Trophoblast cell (in vitro differentiated cells and primary cell): ENCODE results near the gene TADA2B.

Source experiments
- DNase-seq, 2 donors: peaks; one replicate each; pipeline ENCODE4 v3.0.0-alpha.2; 2016
- H2AFZ ChIP-seq: 2 replicates; pipeline ENCODE4 v1.6.1; 2013; ENCODE audit warnings: low read length, moderate library complexity, mild to moderate bottlenecking; ENCODE audit not compliant: insufficient read depth, poor library complexity
- H2AK5ac ChIP-seq: 2 replicates; pipeline ENCODE4 v1.6.1; 2013; ENCODE audit warnings: mild to moderate bottlenecking, low read length
- H2BK120ac ChIP-seq: 2 replicates; pipeline ENCODE4 v1.6.1; 2013; ENCODE audit warnings: low read length, mild to moderate bottlenecking, moderate library complexity; ENCODE audit not compliant: insufficient read depth, poor library complexity
- H2BK12ac ChIP-seq: 2 replicates; pipeline ENCODE4 v1.6.1; 2013; ENCODE audit warnings: mild to moderate bottlenecking, low read length, moderate library complexity
- H2BK5ac ChIP-seq: 2 replicates; pipeline ENCODE4 v1.6.1; 2013; ENCODE audit warnings: low read length, low read depth, moderate library complexity, mild to moderate bottlenecking; ENCODE audit not compliant: poor library complexity
- H3K14ac ChIP-seq: 2 replicates; pipeline ENCODE4 v1.6.1; 2013; ENCODE audit warnings: mild to moderate bottlenecking, low read length
- H3K18ac ChIP-seq: 2 replicates; pipeline ENCODE4 v1.6.1; 2013; ENCODE audit warnings: mild to moderate bottlenecking, low read length
- H3K23ac ChIP-seq: 2 replicates; pipeline ENCODE4 v1.6.1; 2013; ENCODE audit warnings: low read length
- H3K27ac ChIP-seq: 2 replicates; pipeline ENCODE4 v1.5.1; 2013; ENCODE audit warnings: low read depth, mild to moderate bottlenecking, inconsistent platforms, low read length, moderate library complexity
- H3K27me3 ChIP-seq: 2 replicates; pipeline ENCODE4 v1.6.1; 2013; ENCODE audit warnings: inconsistent platforms, mild to moderate bottlenecking, low read length, moderate library complexity; ENCODE audit not compliant: insufficient read depth
- H3K36me3 ChIP-seq, 2 experiments: 1 replicate in 1 of 2; 2 replicates in 1 of 2; pipeline ENCODE4 v1.6.1; 2013; ENCODE audit warnings: low read length in 2 of 2, mild to moderate bottlenecking in 2 of 2, moderate library complexity in 1 of 2; ENCODE audit not compliant: insufficient read depth in 2 of 2, control insufficient read depth in 1 of 2
- H3K4ac ChIP-seq: 2 replicates; pipeline ENCODE4 v1.6.1; 2013; ENCODE audit warnings: low read depth, mild to moderate bottlenecking, low read length, moderate library complexity
- H3K4me1 ChIP-seq, 2 experiments: 1 replicate in 1 of 2; 2 replicates in 1 of 2; pipeline ENCODE4 v1.6.1; 2013; ENCODE audit warnings: low read length in 2 of 2, mild to moderate bottlenecking in 2 of 2, moderate library complexity in 1 of 2; ENCODE audit not compliant: insufficient read depth in 2 of 2, control insufficient read depth in 1 of 2
- H3K4me2 ChIP-seq: 2 replicates; pipeline ENCODE4 v1.6.1; 2013; ENCODE audit warnings: inconsistent platforms, mild to moderate bottlenecking, low read length, moderate library complexity
- H3K4me3 ChIP-seq: 2 replicates; pipeline ENCODE4 v1.5.1; 2013; ENCODE audit warnings: mild to moderate bottlenecking, low read depth, low read length, inconsistent platforms
- H3K79me1 ChIP-seq: one replicate; pipeline ENCODE4 v1.6.1; 2013; ENCODE audit warnings: low read length
- H3K79me2 ChIP-seq: 2 replicates; pipeline ENCODE4 v1.6.1; 2013; ENCODE audit warnings: low read length, mild to moderate bottlenecking; ENCODE audit not compliant: control insufficient read depth, insufficient read depth, poor library complexity
- H3K9ac ChIP-seq: 2 replicates; pipeline ENCODE4 v1.6.1; 2013; ENCODE audit warnings: mild to moderate bottlenecking, low read length
- H3K9me3 ChIP-seq: 2 replicates; pipeline ENCODE4 v1.6.1; 2013; ENCODE audit warnings: low read depth, mild to moderate bottlenecking, control low read depth, inconsistent platforms, low read length; ENCODE audit not compliant: insufficient read depth
- H4K12ac ChIP-seq: 2 replicates; pipeline ENCODE4 v1.6.1; 2013; ENCODE audit warnings: low read depth, mild to moderate bottlenecking, low read length, moderate library complexity
- H4K8ac ChIP-seq: 2 replicates; pipeline ENCODE4 v1.6.1; 2013; ENCODE audit warnings: low read depth, mild to moderate bottlenecking, low read length, moderate library complexity
- H4K91ac ChIP-seq: one replicate; pipeline ENCODE4 v1.6.1; 2013; ENCODE audit warnings: low read depth, mild to moderate bottlenecking, low read length, moderate library complexity
- WGBS: extraction: QIAGEN DNeasy Blood & Tissue Kit; methylation state at CpG from one replicate; pipeline ENCODE4 v1.1.7; 2013; ENCODE audit warnings: missing lambda C conversion rate; ENCODE audit not compliant: insufficient read length, insufficient coverage; ENCODE audit errors: extremely low coverage; 5-methylcytosine and 5-hydroxymethylcytosine counted together

TADA2B gene

GRCh38 chr4:7031558-7032449 lies 11.4 kb upstream of the TADA2B start:
- no peak overlapping the region for H3K4ac ChIP-seq
- H3K14ac ChIP-seq: no peak overlapping the region
- no peak overlapping the region for H4K12ac ChIP-seq
- peaks cover 7% of the 10 kb centered on the region for H3K9me3 ChIP-seq
- H3K27me3 ChIP-seq: no peaks in the 10 kb centered on the region
- no peak overlapping the region for H3K18ac ChIP-seq
- no peak overlapping the region for H3K4me3 ChIP-seq
- H3K36me3 ChIP-seq: peaks cover 41 to 43% of the 10 kb centered on the region in 2 experiments
- no peak overlapping the region for H3K9ac ChIP-seq
- no peaks in the 10 kb centered on the region for H3K79me2 ChIP-seq
- H3K23ac ChIP-seq: no peak overlapping the region
- no peak overlapping the region for H4K91ac ChIP-seq
- no peak for DNase-seq
- H2AK5ac ChIP-seq: no peak overlapping the region
- H2BK12ac ChIP-seq: no peak overlapping the region
- no peak overlapping the region for H2BK5ac ChIP-seq
- no peaks in the 10 kb centered on the region for H3K79me1 ChIP-seq
- H2BK120ac ChIP-seq: no peak overlapping the region
- peaks cover 10 to 11% of the 10 kb centered on the region in 2 experiments for H3K4me1 ChIP-seq
- no peak overlapping the region for H3K27ac ChIP-seq
- H4K8ac ChIP-seq: no peak overlapping the region
- H3K4me2 ChIP-seq: no peak overlapping the region
- WGBS: no CpG with 5 or more reads among the region's 35 CpGs
- no peak overlapping the region for H2AFZ ChIP-seq

DNA sequence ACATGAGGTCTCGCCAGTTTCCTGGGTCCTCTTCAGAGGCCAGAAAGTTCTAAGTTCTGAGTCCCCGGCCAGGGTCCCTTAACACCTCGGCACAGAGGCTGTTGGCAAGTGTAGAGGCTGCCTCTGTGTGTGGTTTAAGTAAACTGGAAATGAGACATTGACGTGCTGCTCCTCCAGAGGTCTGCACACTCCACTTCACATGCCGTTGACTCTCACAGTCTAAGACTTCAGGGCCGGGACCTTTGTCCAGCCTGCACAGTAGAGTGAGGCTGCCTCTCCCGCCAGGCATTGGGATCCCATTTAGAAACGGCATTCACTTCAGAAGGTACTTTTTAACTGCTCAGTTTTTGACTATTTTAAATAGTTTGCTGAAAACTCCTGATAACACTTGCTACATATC lies 10.6 kb upstream of the TADA2B start:
- peaks cover 7% of the 10 kb centered on the region for H3K9me3 ChIP-seq
- no peak overlapping the region for H3K9ac ChIP-seq
- H3K27me3 ChIP-seq: no peaks in the 10 kb centered on the region
- no peak overlapping the region for H3K4me2 ChIP-seq
- DNase-seq: no peak
- no peak overlapping the region for H3K18ac ChIP-seq
- H2AFZ ChIP-seq: no peak overlapping the region
- no peak overlapping the region for H2BK5ac ChIP-seq
- no peak overlapping the region for H4K8ac ChIP-seq
- no peak overlapping the region for H3K4ac ChIP-seq
- peaks cover 10 to 11% of the 10 kb centered on the region in 2 experiments for H3K4me1 ChIP-seq
- no peak overlapping the region for H3K14ac ChIP-seq
- no CpG with 5 or more reads among the region's 8 CpGs for WGBS
- H3K27ac ChIP-seq: no peak overlapping the region
- no peak overlapping the region for H2BK12ac ChIP-seq
- H2AK5ac ChIP-seq: no peak overlapping the region
- no peak overlapping the region for H3K4me3 ChIP-seq
- H3K23ac ChIP-seq: no peak overlapping the region
- peaks cover 35 to 37% of the 10 kb centered on the region in 2 experiments for H3K36me3 ChIP-seq
- H3K79me2 ChIP-seq: no peaks in the 10 kb centered on the region
- H3K79me1 ChIP-seq: no peaks in the 10 kb centered on the region
- no peak overlapping the region for H4K91ac ChIP-seq
- H4K12ac ChIP-seq: no peak overlapping the region
- H2BK120ac ChIP-seq: no peak overlapping the region

DNA sequence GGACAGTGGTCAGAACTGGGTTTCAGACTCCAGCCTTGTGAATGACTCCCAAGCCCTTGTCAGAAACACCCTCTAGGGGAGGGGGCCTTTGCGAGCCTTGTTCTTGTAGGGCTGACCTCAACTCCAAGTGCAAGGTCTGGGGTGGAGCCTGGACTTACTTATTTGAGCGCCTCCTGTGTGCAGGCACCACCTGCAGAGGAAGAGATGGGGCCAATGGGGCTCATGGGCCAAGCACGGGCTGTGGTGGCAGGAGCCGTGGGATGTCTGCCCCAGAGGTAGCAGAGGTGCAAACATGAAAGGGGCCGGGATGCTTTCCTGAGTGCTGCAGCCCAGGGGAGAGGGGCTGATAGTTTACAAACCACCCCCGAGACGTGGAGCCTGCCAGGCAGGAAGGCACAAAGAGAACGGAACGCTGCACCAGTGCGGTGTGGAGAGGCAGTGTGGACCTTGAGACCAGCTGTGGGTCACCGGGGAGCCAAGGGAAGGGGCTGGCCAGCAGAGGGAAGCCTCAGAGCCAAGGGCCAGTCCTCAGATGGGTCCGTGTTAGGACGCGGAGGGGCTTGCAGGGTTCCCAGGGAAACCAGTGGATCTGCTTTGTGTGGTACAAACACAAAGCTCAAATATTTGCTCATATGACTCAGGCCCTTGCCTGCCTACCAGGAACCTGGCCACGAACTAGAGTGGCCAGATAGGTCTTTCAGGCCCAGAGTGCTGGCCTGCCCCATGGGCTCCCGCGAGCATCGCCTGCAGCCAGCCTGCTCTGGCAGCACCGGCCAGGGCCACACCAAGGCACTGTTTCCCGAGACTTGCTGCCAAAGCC lies 8.7 kb upstream of the TADA2B start:
- DNase-seq: peak; percentile 61 to 78
- peaks cover 30% of the 10 kb centered on the region in 2 experiments for H3K36me3 ChIP-seq
- H3K4me1 ChIP-seq: peaks cover 10 to 11% of the 10 kb centered on the region in 2 experiments
- H3K4me3 ChIP-seq: no peak overlapping the region
- H4K12ac ChIP-seq: no peak overlapping the region
- H2AFZ ChIP-seq: no peak overlapping the region
- no peak overlapping the region for H3K9ac ChIP-seq
- H3K18ac ChIP-seq: no peak overlapping the region
- no peak overlapping the region for H2BK120ac ChIP-seq
- H4K8ac ChIP-seq: peak overlapping the region; percentile 17
- no peaks in the 10 kb centered on the region for H3K79me2 ChIP-seq
- H3K4ac ChIP-seq: no peak overlapping the region
- H3K4me2 ChIP-seq: no peak overlapping the region
- WGBS: no CpG with 5 or more reads among the region's 20 CpGs
- H3K27ac ChIP-seq: no peak overlapping the region
- H2BK5ac ChIP-seq: no peak overlapping the region
- H2BK12ac ChIP-seq: no peak overlapping the region
- H2AK5ac ChIP-seq: no peak overlapping the region
- H3K79me1 ChIP-seq: no peaks in the 10 kb centered on the region
- peaks cover 5% of the 10 kb centered on the region for H3K9me3 ChIP-seq
- no peak overlapping the region for H3K23ac ChIP-seq
- no peaks in the 10 kb centered on the region for H3K27me3 ChIP-seq
- H3K14ac ChIP-seq: peak overlapping the region; percentile 4
- H4K91ac ChIP-seq: no peak overlapping the region

- no peak overlapping the region for H2BK5ac ChIP-seq
- no peak overlapping the region for H4K12ac ChIP-seq
- H3K27ac ChIP-seq: no peak overlapping the region
- H3K4ac ChIP-seq: no peak overlapping the region
- H3K23ac ChIP-seq: no peak overlapping the region
- peaks cover 15 to 16% of the 10 kb centered on the region in 2 experiments for H3K4me1 ChIP-seq
- H3K27me3 ChIP-seq: no peaks in the 10 kb centered on the region
- peaks cover 3% of the 10 kb centered on the region for H3K9me3 ChIP-seq
- H3K36me3 ChIP-seq: peaks cover 2 to 5% of the 10 kb centered on the region in 2 experiments
- WGBS: no CpG with 5 or more reads among the region's 6 CpGs
- H3K18ac ChIP-seq: no peak overlapping the region
- no peak overlapping the region for H2AFZ ChIP-seq
- H3K79me1 ChIP-seq: no peaks in the 10 kb centered on the region
- H3K4me2 ChIP-seq: no peak overlapping the region
- H3K79me2 ChIP-seq: no peaks in the 10 kb centered on the region
- H2BK120ac ChIP-seq: no peak overlapping the region
- H3K4me3 ChIP-seq: no peak overlapping the region
- no peak overlapping the region for H2BK12ac ChIP-seq
- no peak for DNase-seq
- no peak overlapping the region for H2AK5ac ChIP-seq
- no peak overlapping the region for H4K91ac ChIP-seq
- no peak overlapping the region for H4K8ac ChIP-seq
- H3K9ac ChIP-seq: no peak overlapping the region
- H3K14ac ChIP-seq: no peak overlapping the region
These were observed 5.7 kb upstream of the TADA2B start for GRCh38 chr4:7037425-7037824.
